ENCODE data around the gene NRM. TPM values are rescaled to one million over a fixed set of nuclear protein-coding genes. Genes with fewer than 3 reads are reported as not detected.

Gene NRM
- total RNA-seq, 1 donor from 2014 or later: 9.5 TPM

DNA sequence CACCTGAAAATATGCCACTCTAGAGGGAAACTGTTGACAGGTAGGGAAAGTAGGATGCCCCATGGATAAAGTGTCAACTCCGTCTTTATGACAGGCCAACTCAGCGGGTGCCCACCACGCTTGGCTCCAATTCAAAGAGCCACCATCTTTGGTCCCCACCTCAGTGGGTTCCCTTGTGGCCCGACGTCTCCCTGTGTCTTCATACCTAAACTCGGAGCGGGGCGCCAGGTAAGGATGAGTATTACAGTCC, 26.0 kb upstream of the NRM start:
- TF ChIP-seq, protein P1, sequence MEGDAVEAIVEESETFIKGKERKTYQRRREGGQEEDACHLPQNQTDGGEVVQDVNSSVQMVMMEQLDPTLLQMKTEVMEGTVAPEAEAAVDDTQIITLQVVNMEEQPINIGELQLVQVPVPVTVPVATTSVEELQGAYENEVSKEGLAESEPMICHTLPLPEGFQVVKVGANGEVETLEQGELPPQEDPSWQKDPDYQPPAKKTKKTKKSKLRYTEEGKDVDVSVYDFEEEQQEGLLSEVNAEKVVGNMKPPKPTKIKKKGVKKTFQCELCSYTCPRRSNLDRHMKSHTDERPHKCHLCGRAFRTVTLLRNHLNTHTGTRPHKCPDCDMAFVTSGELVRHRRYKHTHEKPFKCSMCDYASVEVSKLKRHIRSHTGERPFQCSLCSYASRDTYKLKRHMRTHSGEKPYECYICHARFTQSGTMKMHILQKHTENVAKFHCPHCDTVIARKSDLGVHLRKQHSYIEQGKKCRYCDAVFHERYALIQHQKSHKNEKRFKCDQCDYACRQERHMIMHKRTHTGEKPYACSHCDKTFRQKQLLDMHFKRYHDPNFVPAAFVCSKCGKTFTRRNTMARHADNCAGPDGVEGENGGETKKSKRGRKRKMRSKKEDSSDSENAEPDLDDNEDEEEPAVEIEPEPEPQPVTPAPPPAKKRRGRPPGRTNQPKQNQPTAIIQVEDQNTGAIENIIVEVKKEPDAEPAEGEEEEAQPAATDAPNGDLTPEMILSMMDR (IDR thresholded peaks at IDR 0.05): no peak
- DNase-seq: no peak
- Histone ChIP-seq H3K4me1 (peaks cover 24% of the 10 kb centered on the region), H3K27ac (peak overlapping the region; percentile 84), H3K27me3 (no peaks in the 10 kb centered on the region), H3K4me3 (peak overlapping the region; percentile 70), H3K36me3 (peaks cover 28% of the 10 kb centered on the region), H3K9me3 (no peaks in the 10 kb centered on the region)
- no peak for ATAC-seq
- intact Hi-C loops (cut with DNase I): no loop called here

DNA sequence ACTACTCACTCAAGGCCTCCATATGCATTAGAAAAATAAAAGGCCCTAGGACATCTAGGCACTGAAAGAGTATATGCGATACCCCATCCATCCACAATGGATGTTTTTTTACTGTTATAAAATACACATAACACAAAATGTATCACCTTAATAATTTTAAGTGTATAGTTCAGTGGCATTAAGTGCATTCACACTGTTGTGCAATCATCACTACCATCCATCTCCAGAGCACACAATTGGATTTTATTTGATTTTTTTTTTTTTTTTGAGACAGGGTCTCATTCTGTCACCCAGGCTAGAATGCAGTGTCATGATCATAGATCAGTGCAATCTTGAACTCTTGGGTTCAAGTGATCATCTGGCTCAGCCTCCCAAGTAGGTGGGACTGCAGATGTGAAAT, 23.5 kb upstream of the NRM start:
- no peak overlapping the region for H3K27ac ChIP-seq

DNA sequence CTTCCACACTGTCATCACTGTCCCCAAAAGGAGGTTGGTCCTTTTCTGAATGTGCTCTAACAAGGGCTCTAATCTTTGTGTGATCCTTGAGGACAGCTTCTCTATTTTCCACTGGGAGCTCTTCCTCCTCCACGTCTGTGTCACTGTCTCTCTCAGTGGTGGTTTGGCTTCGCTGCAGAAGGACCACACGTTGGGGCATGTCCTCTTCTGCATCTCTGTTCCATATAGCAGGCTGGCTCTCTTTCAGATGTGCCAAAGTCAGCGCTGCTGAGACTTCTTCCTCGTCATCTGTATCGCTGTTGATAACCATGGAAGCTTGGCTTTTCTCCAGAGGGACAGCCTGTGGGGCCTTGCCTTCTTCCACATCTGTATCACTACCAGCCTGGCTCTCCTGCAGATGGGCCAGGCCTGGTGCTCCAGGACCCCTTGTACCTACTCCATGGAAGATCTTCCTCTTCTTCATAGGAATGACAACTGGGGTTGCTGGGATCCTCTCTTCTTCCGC, 21.7 kb upstream of the NRM start:
- intact Hi-C loops (cut with DNase I): no loop called here
- H3K27me3 ChIP-seq: no peaks in the 10 kb centered on the region
- DNase-seq (no peak), ATAC-seq (no peak)
- no peak overlapping the region for H3K27ac ChIP-seq
- TF ChIP-seq, protein P1 (IDR thresholded peaks at IDR 0.05): no peak
- H3K4me3 ChIP-seq: no peak overlapping the region
- H3K36me3 ChIP-seq: peaks cover 68% of the 10 kb centered on the region
- H3K4me1 ChIP-seq: peaks cover 10% of the 10 kb centered on the region
- H3K9me3 ChIP-seq: no peaks in the 10 kb centered on the region

More for the DNA sequence above, 23.5 kb upstream of the NRM start:
- ATAC-seq: no peak
- Histone ChIP-seq H3K4me3 (no peak overlapping the region), H3K9me3 (no peaks in the 10 kb centered on the region), H3K36me3 (peaks cover 52% of the 10 kb centered on the region), H3K27me3 (no peaks in the 10 kb centered on the region), H3K4me1 (peaks cover 18% of the 10 kb centered on the region)
- TF ChIP-seq, protein P1 (IDR thresholded peaks at IDR 0.05): no peak
- intact Hi-C loops (cut with DNase I): no loop called here
- DNase-seq: no peak

DNA sequence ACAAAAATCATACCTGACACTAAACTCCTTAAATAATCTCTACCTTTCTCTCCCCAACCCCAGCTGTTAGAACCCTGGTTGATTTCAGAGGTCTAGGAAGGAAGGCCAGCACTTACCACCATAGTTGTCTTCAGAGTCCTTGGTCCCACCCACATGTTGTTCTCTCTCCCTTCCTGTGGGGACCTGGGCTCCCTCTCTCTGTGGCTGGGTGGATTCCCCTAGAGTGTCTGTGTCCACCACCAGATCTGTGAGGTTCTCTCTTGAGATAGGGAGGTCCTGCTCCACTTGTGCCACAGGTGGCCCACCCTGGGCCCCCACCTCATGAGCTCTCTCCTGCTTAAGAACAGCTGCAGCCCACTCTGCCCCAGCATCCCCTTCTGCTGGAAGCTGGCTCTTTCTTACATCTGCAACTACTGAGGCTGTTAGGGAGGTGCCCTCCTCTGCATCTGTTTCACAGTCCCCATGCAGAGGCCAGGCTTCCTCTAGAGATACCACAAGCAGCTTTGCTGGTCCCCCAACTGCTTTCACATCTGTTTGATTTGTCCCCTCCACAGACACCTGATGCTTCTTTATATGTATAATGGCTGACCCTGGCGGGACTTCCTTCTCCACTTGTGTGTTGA, 21.1 kb upstream of the NRM start:
- ATAC-seq (no peak), DNase-seq (no peak)
- intact Hi-C loops (cut with DNase I): no loop called here
- Histone ChIP-seq H3K27ac (no peak overlapping the region), H3K9me3 (no peaks in the 10 kb centered on the region), H3K27me3 (no peaks in the 10 kb centered on the region), H3K36me3 (peaks cover 74% of the 10 kb centered on the region), H3K4me3 (no peak overlapping the region), H3K4me1 (peaks cover 10% of the 10 kb centered on the region)
- TF ChIP-seq, protein P1 (IDR thresholded peaks at IDR 0.05): no peak

DNA sequence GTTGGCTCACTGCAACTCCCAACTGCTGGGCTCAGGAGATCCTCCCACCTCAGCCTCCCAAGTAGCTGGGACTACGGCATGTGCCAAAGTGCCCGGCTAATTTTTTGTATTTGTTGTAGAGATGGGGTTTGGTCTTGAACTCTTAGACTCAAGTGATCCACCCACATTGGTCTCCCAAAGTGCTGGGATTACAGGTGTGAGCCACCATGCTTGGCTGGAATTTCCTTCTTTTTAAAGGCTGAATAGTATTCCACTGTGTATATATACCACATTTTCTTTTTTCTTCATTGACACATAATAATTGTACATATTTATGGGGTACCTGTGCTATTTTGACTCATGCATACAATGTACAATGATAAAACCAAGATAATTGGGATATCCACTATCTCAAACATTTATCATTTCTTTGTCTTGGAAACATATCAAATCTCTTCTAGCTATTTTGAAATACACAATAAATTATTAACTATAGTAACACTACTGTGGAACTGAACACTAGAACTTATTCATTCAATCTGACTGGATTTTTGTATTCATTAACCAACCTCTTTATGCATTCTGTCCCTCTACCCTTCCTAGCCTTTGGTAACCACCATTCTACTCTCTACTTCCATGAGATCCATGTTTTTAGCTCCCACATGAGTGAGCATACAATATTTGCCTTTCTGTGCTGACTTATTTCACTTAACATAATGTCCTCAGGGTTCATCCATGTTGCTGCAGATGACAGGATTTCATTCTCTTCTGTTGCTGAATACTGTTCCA, 18.5 kb upstream of the NRM start:
- Histone ChIP-seq H3K27me3 (no peaks in the 10 kb centered on the region), H3K4me3 (no peak overlapping the region), H3K36me3 (peaks cover 80% of the 10 kb centered on the region), H3K9me3 (no peaks in the 10 kb centered on the region), H3K4me1 (no peaks in the 10 kb centered on the region), H3K27ac (no peak overlapping the region)
- TF ChIP-seq, protein P1 (IDR thresholded peaks at IDR 0.05): no peak
- intact Hi-C loops (cut with DNase I): no loop called here
- ATAC-seq: no peak
- no peak for DNase-seq

Data from upper lobe of right lung (tissue), 1 donor.